GM12801 (cell line): ENCODE measurements around the gene SH3D19.

ENCODE experiments used
- CTCF ChIP-seq: IDR thresholded peaks from one replicate; pipeline ENCODE4 v1.5.1; 2011; ENCODE audit warnings: control low read depth; ENCODE audit not compliant: insufficient read length; ENCODE audit errors: extremely low read depth

SH3D19 gene

GRCh38 chr4:151165205-151166000 is 160.0 kb downstream of the SH3D19 start:
- no peak for TF ChIP-seq CTCF

GRCh38 chr4:151163855-151164254 is 161.6 kb downstream of the SH3D19 start:
- TF ChIP-seq CTCF = no peak

- TF ChIP-seq CTCF = no peak
Observed at GRCh38 chr4:151158979-151159378, 166.4 kb downstream of the SH3D19 start.

GRCh38 chr4:151157543-151157942 is 167.9 kb downstream of the SH3D19 start:
- no peak for TF ChIP-seq CTCF

GRCh38 chr4:151153585-151153984 is 171.8 kb downstream of the SH3D19 start:
- no peak for TF ChIP-seq CTCF

- no peak for TF ChIP-seq CTCF
Observed at GRCh38 chr4:151152028-151152427, 173.4 kb downstream of the SH3D19 start.

GRCh38 chr4:151150821-151151580 is 174.4 kb downstream of the SH3D19 start:
- no peak for TF ChIP-seq CTCF
